Right lobe of liver (tissue), 4 donors: ENCODE results near the gene PPP1R1C.

Experiments used
- POLR2A ChIP-seq: fragments of 450-650 bp; IDR thresholded peaks from one replicate; pipeline ENCODE4 v1.6.1; 2017; ENCODE audit warnings: antibody characterized with exemption, mild to moderate bottlenecking
- TF ChIP-seq, protein P1 (sequence below), 4 donors: fragments of 200-600 bp in 3 of 4; fragments of 450-650 bp in 1 of 4; IDR thresholded peaks; one replicate each; pipeline versions ENCODE4 v1.5.1 to v1.8.0; 2016 to 2022; ENCODE audit warnings: antibody characterized with exemption in 4 of 4, mild to moderate bottlenecking in 2 of 4
- donor health status: DM: no; HTN: no; CAD: no.
- donor health status: DM: no; HTN: no; CAD: no.
- donor health status: DM: no; HTN: yes; CAD: no.

DNA sequence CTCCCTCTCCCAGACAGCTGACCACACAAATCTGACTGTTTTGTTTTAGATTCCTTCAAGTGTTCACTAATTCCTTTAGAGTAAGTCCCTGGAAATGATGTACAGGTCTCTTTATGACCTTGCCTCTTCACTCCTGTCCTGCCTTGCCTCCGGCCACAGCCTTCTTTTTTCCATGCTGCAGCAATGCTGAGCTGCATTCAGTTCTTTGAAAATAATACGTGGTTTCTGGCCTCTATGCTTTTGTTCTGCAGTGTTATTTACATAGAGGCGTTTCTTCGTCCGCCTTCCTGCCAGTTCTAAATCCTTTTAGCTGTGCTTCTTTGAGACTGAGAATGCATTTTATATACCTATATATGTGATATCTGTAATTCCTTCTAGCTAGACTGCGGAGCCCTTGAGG is 87.2 kb downstream of the PPP1R1C start:
- TF ChIP-seq, protein P1, sequence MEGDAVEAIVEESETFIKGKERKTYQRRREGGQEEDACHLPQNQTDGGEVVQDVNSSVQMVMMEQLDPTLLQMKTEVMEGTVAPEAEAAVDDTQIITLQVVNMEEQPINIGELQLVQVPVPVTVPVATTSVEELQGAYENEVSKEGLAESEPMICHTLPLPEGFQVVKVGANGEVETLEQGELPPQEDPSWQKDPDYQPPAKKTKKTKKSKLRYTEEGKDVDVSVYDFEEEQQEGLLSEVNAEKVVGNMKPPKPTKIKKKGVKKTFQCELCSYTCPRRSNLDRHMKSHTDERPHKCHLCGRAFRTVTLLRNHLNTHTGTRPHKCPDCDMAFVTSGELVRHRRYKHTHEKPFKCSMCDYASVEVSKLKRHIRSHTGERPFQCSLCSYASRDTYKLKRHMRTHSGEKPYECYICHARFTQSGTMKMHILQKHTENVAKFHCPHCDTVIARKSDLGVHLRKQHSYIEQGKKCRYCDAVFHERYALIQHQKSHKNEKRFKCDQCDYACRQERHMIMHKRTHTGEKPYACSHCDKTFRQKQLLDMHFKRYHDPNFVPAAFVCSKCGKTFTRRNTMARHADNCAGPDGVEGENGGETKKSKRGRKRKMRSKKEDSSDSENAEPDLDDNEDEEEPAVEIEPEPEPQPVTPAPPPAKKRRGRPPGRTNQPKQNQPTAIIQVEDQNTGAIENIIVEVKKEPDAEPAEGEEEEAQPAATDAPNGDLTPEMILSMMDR (IDR thresholded peaks at IDR 0.05) = no peak
- TF ChIP-seq POLR2A = no peak
